ENCODE results near the gene GPC4. TPM values are rescaled to one million over a fixed set of nuclear protein-coding genes. Genes with fewer than 3 reads are reported as not detected.
A peak's percentile ranks its signal among the peaks of the same experiment; 100 is the strongest.

GPC4 gene
- total and polyA plus RNA-seq, 2 donors (not counting 1 experiment from before 2014, with no cell fraction given), result 2.8 to 3.4 TPM

DNA sequence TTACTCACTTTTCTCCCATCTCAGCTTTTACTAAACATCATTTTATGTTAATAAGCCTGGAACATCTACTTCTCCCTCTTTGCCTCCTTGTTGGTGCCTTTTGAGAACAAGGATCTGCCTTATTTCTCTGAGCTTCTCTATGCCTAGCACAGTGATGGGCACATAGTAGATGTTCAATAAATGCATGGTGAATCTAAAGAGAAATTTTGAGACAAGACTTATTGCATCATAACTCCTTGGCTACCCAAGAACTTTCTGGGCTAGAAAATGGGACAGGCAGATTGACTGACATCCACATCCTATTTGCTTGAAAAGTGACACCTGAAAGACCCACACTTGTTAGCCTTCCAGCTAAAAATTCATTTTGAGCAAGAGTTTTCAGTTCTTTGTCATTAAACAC is 109.9 kb downstream of the GPC4 start:
- no peak overlapping the region for H3K9ac ChIP-seq (ENCODE audit: insufficient read depth, low read length)
- H3K4me2 ChIP-seq (ENCODE audit: extremely low read depth, insufficient read depth, low read length), result no peak overlapping the region
- no peak overlapping the region for H2AFZ ChIP-seq (ENCODE audit: low read length)
- H3K27ac ChIP-seq (ENCODE audit: insufficient read depth, low read length), result no peak overlapping the region
- no peaks in the 10 kb centered on the region for H3K27me3 ChIP-seq (ENCODE audit: control insufficient read depth, insufficient read depth, low read length)
- no peaks in the 10 kb centered on the region for H3K36me3 ChIP-seq (ENCODE audit: control insufficient read depth, insufficient read depth, low read length)
- H4K20me1 ChIP-seq (ENCODE audit: control insufficient read depth, extremely low read depth, insufficient read depth, low read length), result no peaks in the 10 kb centered on the region
- no peaks in the 10 kb centered on the region for H3K4me1 ChIP-seq (ENCODE audit: control insufficient read depth, extremely low read depth, insufficient read depth, low read length)
- H3K79me2 ChIP-seq (ENCODE audit: control insufficient read depth, insufficient read depth, low read length), result no peaks in the 10 kb centered on the region
- H3K9me3 ChIP-seq (ENCODE audit: control insufficient read depth, insufficient read depth, low read depth, low read length), result no peaks in the 10 kb centered on the region
- no peak overlapping the region for H3K4me3 ChIP-seq (replicated peaks in 1 of 4; ENCODE audit: control extremely low read depth in 1 of 4, insufficient read depth in 1 of 4, low read depth in 3 of 4, low read length in 4 of 4)
- DNase-seq (ENCODE audit: low read depth in 2 of 2), result no peak
- TF ChIP-seq, protein P1, sequence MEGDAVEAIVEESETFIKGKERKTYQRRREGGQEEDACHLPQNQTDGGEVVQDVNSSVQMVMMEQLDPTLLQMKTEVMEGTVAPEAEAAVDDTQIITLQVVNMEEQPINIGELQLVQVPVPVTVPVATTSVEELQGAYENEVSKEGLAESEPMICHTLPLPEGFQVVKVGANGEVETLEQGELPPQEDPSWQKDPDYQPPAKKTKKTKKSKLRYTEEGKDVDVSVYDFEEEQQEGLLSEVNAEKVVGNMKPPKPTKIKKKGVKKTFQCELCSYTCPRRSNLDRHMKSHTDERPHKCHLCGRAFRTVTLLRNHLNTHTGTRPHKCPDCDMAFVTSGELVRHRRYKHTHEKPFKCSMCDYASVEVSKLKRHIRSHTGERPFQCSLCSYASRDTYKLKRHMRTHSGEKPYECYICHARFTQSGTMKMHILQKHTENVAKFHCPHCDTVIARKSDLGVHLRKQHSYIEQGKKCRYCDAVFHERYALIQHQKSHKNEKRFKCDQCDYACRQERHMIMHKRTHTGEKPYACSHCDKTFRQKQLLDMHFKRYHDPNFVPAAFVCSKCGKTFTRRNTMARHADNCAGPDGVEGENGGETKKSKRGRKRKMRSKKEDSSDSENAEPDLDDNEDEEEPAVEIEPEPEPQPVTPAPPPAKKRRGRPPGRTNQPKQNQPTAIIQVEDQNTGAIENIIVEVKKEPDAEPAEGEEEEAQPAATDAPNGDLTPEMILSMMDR (conservative IDR thresholded peaks at IDR 0.05 in 1 of 2, IDR thresholded peaks at IDR 0.05 in 1 of 2; ENCODE audit: low read depth in 1 of 2, low read length in 2 of 2), result no peak

DNA sequence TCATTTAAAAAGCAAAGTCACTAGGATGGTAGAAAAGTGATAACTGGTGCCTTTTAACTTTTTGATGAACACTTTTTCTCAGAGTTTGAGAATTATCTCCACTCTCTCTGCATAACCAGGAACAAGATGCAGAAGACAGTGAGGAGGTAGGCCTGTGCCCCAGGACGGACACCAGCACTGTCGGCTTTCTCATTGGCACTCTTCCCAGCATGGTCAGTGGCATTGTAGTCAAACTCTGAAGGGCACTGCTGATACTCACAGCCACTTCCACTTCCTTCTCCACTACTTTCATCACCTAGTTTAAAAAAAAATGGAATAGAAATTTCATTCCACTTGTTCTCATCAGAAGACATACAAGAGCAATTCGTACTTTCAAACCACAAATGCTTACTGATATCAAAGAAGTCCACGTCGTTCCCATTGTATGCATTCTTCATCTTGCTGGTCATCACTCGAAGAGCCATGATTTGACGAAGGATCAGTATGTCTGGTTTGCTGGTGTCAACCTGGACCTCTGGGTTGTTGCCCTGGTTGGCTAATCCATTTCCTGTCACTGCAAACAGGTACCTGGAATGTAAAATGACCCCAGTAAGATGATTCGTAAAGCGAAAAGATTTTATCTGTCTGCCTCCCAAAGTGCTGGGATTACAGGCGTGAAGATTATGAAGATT is 112.4 kb downstream of the GPC4 start:
- no peaks in the 10 kb centered on the region for H3K79me2 ChIP-seq (ENCODE audit: control insufficient read depth, insufficient read depth, low read length)
- peak in 1 of 2 donors; percentile 88 for DNase-seq (ENCODE audit: low read depth in 2 of 2)
- H3K36me3 ChIP-seq (ENCODE audit: control insufficient read depth, insufficient read depth, low read length), result no peaks in the 10 kb centered on the region
- H3K27ac ChIP-seq (ENCODE audit: insufficient read depth, low read length), result no peak overlapping the region
- H3K9ac ChIP-seq (ENCODE audit: insufficient read depth, low read length), result no peak overlapping the region
- H3K4me3 ChIP-seq (replicated peaks in 1 of 4; ENCODE audit: control extremely low read depth in 1 of 4, insufficient read depth in 1 of 4, low read depth in 3 of 4, low read length in 4 of 4), result no peak overlapping the region
- H3K9me3 ChIP-seq (ENCODE audit: control insufficient read depth, insufficient read depth, low read depth, low read length), result no peaks in the 10 kb centered on the region
- H3K27me3 ChIP-seq (ENCODE audit: control insufficient read depth, insufficient read depth, low read length), result no peaks in the 10 kb centered on the region
- TF ChIP-seq, protein P1 (conservative IDR thresholded peaks at IDR 0.05 in 1 of 2, IDR thresholded peaks at IDR 0.05 in 1 of 2; ENCODE audit: low read depth in 1 of 2, low read length in 2 of 2), result no peak
- TF ChIP-seq EZH2 (IDR thresholded peaks at IDR 0.05; ENCODE audit: low read length, missing control alignments), result no peak
- no peak overlapping the region for H2AFZ ChIP-seq (ENCODE audit: low read length)
- no peaks in the 10 kb centered on the region for H4K20me1 ChIP-seq (ENCODE audit: control insufficient read depth, extremely low read depth, insufficient read depth, low read length)
- H3K4me1 ChIP-seq (ENCODE audit: control insufficient read depth, extremely low read depth, insufficient read depth, low read length), result no peaks in the 10 kb centered on the region
- no peak overlapping the region for H3K4me2 ChIP-seq (ENCODE audit: extremely low read depth, insufficient read depth, low read length)

DNA sequence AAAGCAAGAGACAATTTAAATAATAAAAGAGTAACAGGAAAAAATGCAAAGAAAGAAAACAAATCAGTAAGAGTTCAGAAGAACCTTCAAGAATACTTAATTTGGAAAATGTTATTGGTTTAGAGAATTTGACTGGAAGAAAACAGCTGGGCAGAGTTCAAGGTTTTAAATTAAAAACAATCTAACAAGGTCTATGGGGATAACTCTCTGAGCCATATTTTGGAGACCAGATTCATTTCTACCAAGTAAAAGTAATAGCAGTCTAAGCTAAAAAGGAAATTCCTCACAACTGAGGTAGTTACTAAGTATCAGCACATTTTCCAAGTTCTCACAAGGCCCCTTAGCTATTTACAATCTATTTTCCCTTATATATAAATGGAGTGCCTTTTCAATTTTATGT is 114.7 kb downstream of the GPC4 start:
- Histone ChIP-seq H3K79me2 (ENCODE audit: control insufficient read depth, insufficient read depth, low read length) (no peaks in the 10 kb centered on the region), H3K9ac (ENCODE audit: insufficient read depth, low read length) (no peak overlapping the region), H3K4me1 (ENCODE audit: control insufficient read depth, extremely low read depth, insufficient read depth, low read length) (no peaks in the 10 kb centered on the region), H3K4me3 (replicated peaks in 1 of 4; ENCODE audit: control extremely low read depth in 1 of 4, insufficient read depth in 1 of 4, low read depth in 3 of 4, low read length in 4 of 4) (no peak overlapping the region), H3K4me2 (ENCODE audit: extremely low read depth, insufficient read depth, low read length) (no peak overlapping the region), H3K9me3 (ENCODE audit: control insufficient read depth, insufficient read depth, low read depth, low read length) (no peaks in the 10 kb centered on the region), H3K27me3 (ENCODE audit: control insufficient read depth, insufficient read depth, low read length) (no peaks in the 10 kb centered on the region), H4K20me1 (ENCODE audit: control insufficient read depth, extremely low read depth, insufficient read depth, low read length) (no peaks in the 10 kb centered on the region), H2AFZ (ENCODE audit: low read length) (no peak overlapping the region), H3K27ac (ENCODE audit: insufficient read depth, low read length) (no peak overlapping the region), H3K36me3 (ENCODE audit: control insufficient read depth, insufficient read depth, low read length) (no peaks in the 10 kb centered on the region)
- no peak for TF ChIP-seq EZH2 (IDR thresholded peaks at IDR 0.05; ENCODE audit: low read length, missing control alignments)
- TF ChIP-seq, protein P1 (conservative IDR thresholded peaks at IDR 0.05 in 1 of 2, IDR thresholded peaks at IDR 0.05 in 1 of 2; ENCODE audit: low read depth in 1 of 2, low read length in 2 of 2), result no peak
- no peak for DNase-seq (ENCODE audit: low read depth in 2 of 2)

Measured in fibroblast of lung (primary cell).